ENCODE results near the gene CHML. TPM values are rescaled to one million over a fixed set of nuclear protein-coding genes. Genes with fewer than 3 reads are reported as not detected.

The CHML gene
- total RNA-seq, 1 donor from 2014 or later: 13.6 TPM

DNA sequence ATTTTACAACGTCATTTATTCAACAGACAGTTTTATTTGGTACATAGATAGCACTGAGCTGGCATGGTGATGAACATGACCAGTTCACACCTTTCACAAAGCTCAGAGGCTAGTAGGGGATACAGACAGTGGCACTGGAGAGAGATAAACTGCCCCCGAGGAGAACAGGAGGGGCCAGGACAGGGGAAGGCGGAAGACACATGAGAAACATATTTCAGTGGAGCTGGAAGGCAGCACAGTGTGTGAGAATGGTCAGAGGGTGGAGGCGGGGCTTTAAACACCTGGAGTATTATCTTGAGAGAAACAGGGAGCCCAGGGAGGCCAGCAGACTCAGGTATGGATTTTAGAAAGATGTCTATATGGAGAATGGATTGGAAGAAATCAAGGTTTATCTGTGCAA lies 49.5 kb downstream of the CHML start:
- no peak for DNase-seq (ENCODE audit: low read depth in 2 of 2)

Other genes with a start within 250 kb of the CHML start
- 68.7 and 98.1 TPM in 2 replicates for gene FH, start 120.6 kb downstream of the CHML start, total RNA-seq
- not detected in 2 replicates for gene KMO, start 108.0 kb downstream of the CHML start, total RNA-seq
- 12.1 and 12.7 TPM in 2 replicates for gene OPN3, start within 50 bp of the CHML start, total RNA-seq
- gene WDR64, start 11.9 kb upstream of the CHML start, total RNA-seq: not detected in 2 replicates
- gene EXO1, start 207.8 kb upstream of the CHML start, total RNA-seq: 3.0 and 8.0 TPM in 2 replicates

All from dermis microvascular lymphatic vessel endothelial cell (primary cell).